Mononuclear cell (primary cell): ENCODE data around the gene DVL1. TPM values are rescaled to one million over a fixed set of nuclear protein-coding genes. Genes with fewer than 3 reads are reported as not detected.

Experiments
- H3K27me3 ChIP-seq: 2 replicates; pipeline ENCODE4 v1.6.0; 2011; ENCODE audit warnings: low read length, control low read depth; ENCODE audit not compliant: insufficient read depth
- H3K4me1 ChIP-seq: 2 replicates; pipeline ENCODE4 v1.5.1; 2011; ENCODE audit warnings: mild to moderate bottlenecking, low read length, control low read depth; ENCODE audit not compliant: insufficient read depth
- H3K4me3 ChIP-seq: 2 replicates; pipeline ENCODE4 v1.5.1; 2011; ENCODE audit warnings: mild to moderate bottlenecking, low read length, moderate library complexity
- H3K9me3 ChIP-seq: 2 replicates; pipeline ENCODE4 v1.5.1; 2011; ENCODE audit warnings: low read depth, mild to moderate bottlenecking, control low read depth, low read length
- total RNA-seq: library from RNA; depleted of rRNA; stranded (reverse); fragments of >200 nt; gene quantifications from one replicate; pipeline ENCODE4 v1.2.3, GENCODE V29; 2012

The DVL1 gene
- total RNA-seq, 1 donor: 17.9 TPM

GRCh38 chr1:1302006-1302430, 47.2 kb downstream of the DVL1 start:
- H3K4me3 ChIP-seq: no peak overlapping the region
- H3K27me3 ChIP-seq: no peaks in the 10 kb centered on the region
- peaks cover 30% of the 10 kb centered on the region for H3K4me1 ChIP-seq
- no peaks in the 10 kb centered on the region for H3K9me3 ChIP-seq

- no peak overlapping the region for H3K4me3 ChIP-seq
- H3K9me3 ChIP-seq: no peaks in the 10 kb centered on the region
These were observed 48.9 kb downstream of the DVL1 start for GRCh38 chr1:1300352-1300739.

GRCh38 chr1:1299686-1300351, 49.4 kb downstream of the DVL1 start:
- Histone ChIP-seq H3K27me3 (no peaks in the 10 kb centered on the region), H3K9me3 (no peaks in the 10 kb centered on the region), H3K4me3 (no peak overlapping the region), H3K4me1 (peaks cover 8% of the 10 kb centered on the region)

More at GRCh38 chr1:1300352-1300739, 48.9 kb downstream of the DVL1 start:
- Histone ChIP-seq H3K4me1 (peaks cover 13% of the 10 kb centered on the region), H3K27me3 (no peaks in the 10 kb centered on the region)

GRCh38 chr1:1298861-1299685, 50.1 kb downstream of the DVL1 start:
- no peaks in the 10 kb centered on the region for H3K27me3 ChIP-seq
- no peak overlapping the region for H3K4me3 ChIP-seq
- no peaks in the 10 kb centered on the region for H3K9me3 ChIP-seq
- peaks cover under 1% of the 10 kb centered on the region for H3K4me1 ChIP-seq

- Histone ChIP-seq H3K4me1 (no peaks in the 10 kb centered on the region), H3K9me3 (no peaks in the 10 kb centered on the region), H3K4me3 (no peak overlapping the region), H3K27me3 (no peaks in the 10 kb centered on the region)
These were observed 51.3 kb downstream of the DVL1 start for GRCh38 chr1:1297802-1298424.

GRCh38 chr1:1296070-1297061, 52.9 kb downstream of the DVL1 start:
- Histone ChIP-seq H3K9me3 (no peaks in the 10 kb centered on the region), H3K27me3 (no peaks in the 10 kb centered on the region), H3K4me1 (no peaks in the 10 kb centered on the region), H3K4me3 (no peak overlapping the region)

GRCh38 chr1:1295154-1295923, 53.9 kb downstream of the DVL1 start:
- no peaks in the 10 kb centered on the region for H3K27me3 ChIP-seq
- no peaks in the 10 kb centered on the region for H3K9me3 ChIP-seq
- no peaks in the 10 kb centered on the region for H3K4me1 ChIP-seq
- no peak overlapping the region for H3K4me3 ChIP-seq

- no peak overlapping the region for H3K4me3 ChIP-seq
- H3K27me3 ChIP-seq: no peaks in the 10 kb centered on the region
- no peaks in the 10 kb centered on the region for H3K9me3 ChIP-seq
- H3K4me1 ChIP-seq: no peaks in the 10 kb centered on the region
These were observed 54.8 kb downstream of the DVL1 start for GRCh38 chr1:1294250-1294890.

- no peak overlapping the region for H3K4me3 ChIP-seq
- no peaks in the 10 kb centered on the region for H3K9me3 ChIP-seq
- H3K27me3 ChIP-seq: no peaks in the 10 kb centered on the region
- no peaks in the 10 kb centered on the region for H3K4me1 ChIP-seq
These were observed 55.7 kb downstream of the DVL1 start for GRCh38 chr1:1293263-1294249.

- no peaks in the 10 kb centered on the region for H3K4me1 ChIP-seq
- no peaks in the 10 kb centered on the region for H3K27me3 ChIP-seq
- H3K9me3 ChIP-seq: no peaks in the 10 kb centered on the region
- H3K4me3 ChIP-seq: no peak overlapping the region
These were observed 56.4 kb downstream of the DVL1 start for GRCh38 chr1:1292851-1293250.

- no peaks in the 10 kb centered on the region for H3K27me3 ChIP-seq
These were observed 56.8 kb downstream of the DVL1 start for GRCh38 chr1:1292442-1292779.

GRCh38 chr1:1291548-1292441, 57.4 kb downstream of the DVL1 start:
- Histone ChIP-seq H3K4me1 (no peaks in the 10 kb centered on the region), H3K9me3 (no peaks in the 10 kb centered on the region), H3K4me3 (no peak overlapping the region), H3K27me3 (no peaks in the 10 kb centered on the region)

More at GRCh38 chr1:1292442-1292779, 56.8 kb downstream of the DVL1 start:
- Histone ChIP-seq H3K4me3 (no peak overlapping the region), H3K9me3 (no peaks in the 10 kb centered on the region), H3K4me1 (no peaks in the 10 kb centered on the region)
